Measurements from ENCODE around the gene ZBTB12.

GRCh38 chr6:31888276-31889258, 13.3 kb downstream of the ZBTB12 start:
- TF ChIP-seq JUN (IDR thresholded peaks at IDR 0.05; ENCODE audit: low read depth, low read length): no peak
- TF ChIP-seq CTCF (IDR thresholded peaks at IDR 0.05; ENCODE audit: control extremely low read depth in 1 of 3, insufficient read depth in 1 of 3, low read depth in 1 of 3, low read length in 3 of 3): peak in 2 of 3 experiments; percentile 72 to 75; a peak in 3 of 4 replicates
- peak; percentile 50 to 70 for TF ChIP-seq RAD21 (IDR thresholded peaks at IDR 0.05 in 1 of 2, conservative IDR thresholded peaks at IDR 0.05 in 1 of 2; ENCODE audit: low read depth in 2 of 2, low read length in 2 of 2)
- no peak for TF ChIP-seq MAX (IDR thresholded peaks at IDR 0.05)
- no peak for TF ChIP-seq EP300 (IDR thresholded peaks at IDR 0.05; ENCODE audit: borderline replicate concordance in 1 of 2, low read depth in 2 of 2, low read length in 2 of 2)
- TF ChIP-seq JUND (IDR thresholded peaks at IDR 0.05; ENCODE audit: low read length): no peak
- TF ChIP-seq ZNF274 (IDR thresholded peaks at IDR 0.05; ENCODE audit: borderline replicate concordance, extremely low read depth, low read length): no peak
- no peak for TF ChIP-seq CEBPB (IDR thresholded peaks at IDR 0.05; ENCODE audit: low read depth, low read length)
- no peak for TF ChIP-seq BACH1 (IDR thresholded peaks at IDR 0.05; ENCODE audit: low read length)
